MM.1S (cell line): ENCODE data around the gene ATG5.

Source experiments
- DNase-seq: peaks from one replicate; pipeline ENCODE4 v3.0.0-alpha.2; 2015
- H2AFZ ChIP-seq: fragments of 300-600 bp; sonication (generic); 2 replicates; pipeline ENCODE4 v1.6.0; 2016; ENCODE audit warnings: antibody characterized with exemption, low read length
- H3F3A ChIP-seq: fragments of 300-600 bp; sonication (generic); 2 replicates; pipeline ENCODE4 v1.6.1; 2016; ENCODE audit warnings: mild to moderate bottlenecking, antibody characterized with exemption, low read length, moderate library complexity, mixed read lengths; ENCODE audit not compliant: insufficient read depth
- H3K27ac ChIP-seq: fragments of 300-600 bp; sonication (generic); 2 replicates; pipeline ENCODE4 v1.5.1; 2016; ENCODE audit warnings: mild to moderate bottlenecking, low read length
- H3K27me3 ChIP-seq: fragments of 300-600 bp; sonication (generic); replicated peaks from 2 replicates; pipeline ENCODE4 v1.6.0; 2016; ENCODE audit warnings: low read length; ENCODE audit not compliant: insufficient read depth
- H3K36me3 ChIP-seq: fragments of 300-600 bp; sonication (generic); replicated peaks from 2 replicates; pipeline ENCODE4 v1.6.1; 2016; ENCODE audit warnings: mild to moderate bottlenecking, low read length, mixed read lengths; ENCODE audit not compliant: insufficient read depth
- H3K4me1 ChIP-seq: fragments of 300-600 bp; sonication (generic); 2 replicates; pipeline ENCODE4 v1.6.1; 2016; ENCODE audit warnings: low read length, mixed read lengths
- H3K4me2 ChIP-seq: fragments of 300-600 bp; sonication (generic); 2 replicates; pipeline ENCODE4 v1.6.0; 2016; ENCODE audit warnings: low read depth, low read length
- H3K4me3 ChIP-seq: fragments of 300-600 bp; sonication (generic); 2 replicates; pipeline ENCODE4 v1.5.1; 2016; ENCODE audit warnings: low read length, mixed read lengths
- H3K79me2 ChIP-seq: fragments of 300-600 bp; sonication (generic); 2 replicates; pipeline ENCODE4 v1.6.1; 2016; ENCODE audit warnings: mixed run types, low read length, mixed read lengths
- H3K9ac ChIP-seq: fragments of 300-600 bp; sonication (generic); 2 replicates; pipeline ENCODE4 v1.6.1; 2016; ENCODE audit warnings: low read length, mixed read lengths
- H3K9me2 ChIP-seq: fragments of 300-600 bp; sonication (generic); replicated peaks from 2 replicates; pipeline ENCODE4 v1.6.1; 2016; ENCODE audit warnings: mild to moderate bottlenecking, low read length, mixed read lengths; ENCODE audit not compliant: insufficient read depth
- H3K9me3 ChIP-seq: fragments of 300-600 bp; sonication (generic); replicated peaks from 2 replicates; pipeline ENCODE4 v1.6.1; 2016; ENCODE audit warnings: mild to moderate bottlenecking, low read length, mixed read lengths; ENCODE audit not compliant: insufficient read depth
- H4K20me1 ChIP-seq: fragments of 300-600 bp; sonication (generic); 2 replicates; pipeline ENCODE4 v1.6.1; 2016; ENCODE audit warnings: mild to moderate bottlenecking, low read length, moderate library complexity, mixed read lengths; ENCODE audit not compliant: insufficient read depth
- CTCF ChIP-seq: fragments of 300-600 bp; sonication (generic); IDR thresholded peaks from 2 replicates; pipeline ENCODE4 v1.5.1; 2016; ENCODE audit warnings: antibody characterized with exemption, low read length, mixed read lengths
- EZH2 ChIP-seq: fragments of 300-600 bp; sonication (generic); optimal IDR thresholded peaks from 2 replicates; pipeline ENCODE3; 2017; ENCODE audit warnings: low read depth, mild to moderate bottlenecking, antibody characterized with exemption, low read length, mixed read lengths
- EZH2phosphoT487 ChIP-seq: fragments of 300-600 bp; sonication (generic); IDR thresholded peaks from 2 replicates; pipeline ENCODE4 v1.6.1; 2018; ENCODE audit warnings: antibody characterized with exemption, low read length

Gene ATG5

DNA sequence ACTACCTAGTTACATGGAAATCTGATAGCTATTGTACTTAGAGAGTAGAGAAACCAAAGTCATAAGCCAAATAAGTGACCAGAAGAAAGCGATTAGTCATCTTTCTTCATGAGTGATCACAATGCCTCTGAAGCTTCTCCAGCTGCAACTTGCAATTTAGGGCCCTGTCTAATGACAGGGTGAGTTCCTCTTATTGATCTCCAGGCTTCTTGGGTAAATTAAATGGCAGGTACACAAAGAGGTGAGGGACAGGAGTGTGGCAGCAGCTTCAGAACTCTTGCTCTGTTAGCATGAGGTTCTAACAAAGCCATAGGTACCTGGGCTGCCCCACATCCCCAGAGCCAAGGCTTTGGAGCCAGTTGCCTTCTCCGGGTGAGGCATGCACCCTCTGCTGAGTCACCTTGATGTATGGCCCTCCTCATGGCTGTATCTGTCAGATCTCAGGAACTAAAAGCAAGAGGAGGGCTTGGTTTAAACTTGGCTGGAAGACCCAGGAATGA lies 178.7 kb downstream of the ATG5 start:
- Histone ChIP-seq H3K9ac (peak overlapping the region; percentile 67; the same call in 1 of the 2 replicates), H3K4me1 (peaks cover 76% of the 10 kb centered on the region), H3F3A (peaks cover 54% of the 10 kb centered on the region), H4K20me1 (no peaks in the 10 kb centered on the region), H3K27ac (peak overlapping the region; percentile 94), H3K9me3 (no peaks in the 10 kb centered on the region), H3K36me3 (no peaks in the 10 kb centered on the region), H3K79me2 (peaks cover 21% of the 10 kb centered on the region), H2AFZ (no peak overlapping the region), H3K4me2 (peak overlapping the region; percentile 65), H3K4me3 (no peak overlapping the region), H3K9me2 (no peaks in the 10 kb centered on the region), H3K27me3 (no peaks in the 10 kb centered on the region)
- DNase-seq = peak; percentile 62
- TF ChIP-seq EZH2phosphoT487 = no peak
- TF ChIP-seq CTCF = no peak
- TF ChIP-seq EZH2 = no peak

GRCh38 chr6:106145741-106146227 lies 179.8 kb downstream of the ATG5 start:
- Histone ChIP-seq H3K9me3 (no peaks in the 10 kb centered on the region), H3K27me3 (no peaks in the 10 kb centered on the region), H3K27ac (peak overlapping the region; percentile 94), H3K4me1 (peaks cover 84% of the 10 kb centered on the region), H3K79me2 (peaks cover 21% of the 10 kb centered on the region), H2AFZ (no peak overlapping the region), H3K9me2 (no peaks in the 10 kb centered on the region), H4K20me1 (no peaks in the 10 kb centered on the region), H3K36me3 (no peaks in the 10 kb centered on the region), H3K9ac (peak overlapping the region; percentile 67), H3K4me3 (peak overlapping the region; percentile 9; the same call in 1 of the 2 replicates), H3K4me2 (peak overlapping the region; percentile 65), H3F3A (peaks cover 65% of the 10 kb centered on the region)
- DNase-seq = peak; percentile 87
- TF ChIP-seq EZH2 = no peak
- TF ChIP-seq CTCF = no peak
- TF ChIP-seq EZH2phosphoT487 = no peak

- peak; percentile 91 for DNase-seq
- TF ChIP-seq EZH2phosphoT487 (no peak), EZH2 (no peak), CTCF (no peak)
- Histone ChIP-seq H4K20me1 (no peaks in the 10 kb centered on the region), H3K9me2 (no peaks in the 10 kb centered on the region), H3K9ac (peak overlapping the region; percentile 67), H3K36me3 (no peaks in the 10 kb centered on the region), H2AFZ (no peak overlapping the region), H3K27me3 (no peaks in the 10 kb centered on the region), H3K27ac (peak overlapping the region; percentile 94), H3K9me3 (no peaks in the 10 kb centered on the region), H3K4me3 (peak overlapping the region; percentile 9; the same call in 1 of the 2 replicates), H3F3A (peaks cover 68% of the 10 kb centered on the region), H3K4me1 (peaks cover 90% of the 10 kb centered on the region), H3K79me2 (peaks cover 21% of the 10 kb centered on the region), H3K4me2 (peak overlapping the region; percentile 65)
Measured at GRCh38 chr6:106145144-106145543, 180.4 kb downstream of the ATG5 start.
